ENCODE measurements around the gene MFSD1. TPM values are rescaled to one million over a fixed set of nuclear protein-coding genes. Genes with fewer than 3 reads are reported as not detected.

MFSD1 gene
- total RNA-seq, 1 experiment from 2014 or later = 45.3 TPM

DNA sequence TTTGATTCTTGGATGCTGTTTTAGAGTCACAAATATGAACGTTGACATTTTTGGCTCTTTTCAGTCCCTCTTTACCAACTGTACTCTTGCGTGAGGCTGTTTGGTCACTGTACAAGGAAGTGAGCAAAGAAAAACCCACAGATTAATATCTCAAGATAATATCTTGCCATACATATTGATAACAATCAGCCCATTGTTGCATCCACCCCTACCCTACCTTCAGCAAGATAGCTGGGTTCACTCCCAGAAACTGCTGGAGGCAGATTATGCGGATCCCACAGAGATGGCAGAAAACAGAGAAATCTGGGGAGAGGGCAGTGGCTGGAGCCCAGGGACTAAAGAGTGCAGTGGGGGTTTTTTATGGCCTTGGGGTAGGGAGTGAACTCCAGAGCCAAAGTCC is 29.9 kb upstream of the MFSD1 start:
- ChIA-PET CTCF (no interaction called here), POLR2A (ENCODE audit: unreplicated experiment) (interaction anchor here (0.7 kb wide), 1 partner anchor 1837 kb away, joined by 3 read pairs; no protein-coding TSS in a partner anchor)
- Histone ChIP-seq H3K36me3 (ENCODE audit: low read depth, low read length) (no peaks in the 10 kb centered on the region), H4K20me1 (ENCODE audit: low read length) (no peaks in the 10 kb centered on the region), H3K27ac (ENCODE audit: low read length) (peak overlapping the region; percentile 100), H3K4me1 (ENCODE audit: insufficient read depth, low read length) (peaks cover 75% of the 10 kb centered on the region), H3K79me2 (ENCODE audit: low read length) (no peaks in the 10 kb centered on the region), H3K9ac (ENCODE audit: low read length) (peak overlapping the region; percentile 96), H2AFZ (ENCODE audit: low read length) (no peak overlapping the region), H3K9me3 (ENCODE audit: low read length) (no peaks in the 10 kb centered on the region), H3K4me3 (ENCODE audit: low read length) (no peak overlapping the region), H3K9me2 (replicated peaks; ENCODE audit: low read length) (no peaks in the 10 kb centered on the region), H3K27me3 (ENCODE audit: low read length) (no peaks in the 10 kb centered on the region), H3K4me2 (ENCODE audit: low read length) (peak overlapping the region; percentile 32; the same call in 1 of the 2 replicates), H3F3A (ENCODE audit: low read length, unreplicated experiment) (peaks cover 7% of the 10 kb centered on the region)
- DNase-seq = peak; percentile 92
- peak; percentile 64 for ATAC-seq
- intact Hi-C loops (cut with micrococcal nuclease) = no loop called here
- TF ChIP-seq EZH2 (IDR thresholded peaks at IDR 0.05; ENCODE audit: low read length, unreplicated experiment) (no peak), CTCF (conservative IDR thresholded peaks at IDR 0.05; ENCODE audit: low read depth, low read length) (no peak), EZH2phosphoT487 (IDR thresholded peaks at IDR 0.05; ENCODE audit: borderline replicate concordance, low read length) (no peak)
- no TSS peak for BruUV-seq (replicated peaks)

GRCh38 chr3:158773166-158773565 is 28.7 kb upstream of the MFSD1 start:
- CTCF ChIA-PET = no interaction called here
- BruUV-seq (replicated peaks) = no TSS peak

More at GRCh38 chr3:158773166-158773565, 28.7 kb upstream of the MFSD1 start:
- no peak for TF ChIP-seq EZH2phosphoT487 (IDR thresholded peaks at IDR 0.05; ENCODE audit: borderline replicate concordance, low read length)
- TF ChIP-seq EZH2 (IDR thresholded peaks at IDR 0.05; ENCODE audit: low read length, unreplicated experiment) = no peak
- TF ChIP-seq CTCF (conservative IDR thresholded peaks at IDR 0.05; ENCODE audit: low read depth, low read length) = no peak
- no peaks in the 10 kb centered on the region for H3K79me2 ChIP-seq (ENCODE audit: low read length)
- no peaks in the 10 kb centered on the region for H3K9me3 ChIP-seq (ENCODE audit: low read length)
- H3K9me2 ChIP-seq (replicated peaks; ENCODE audit: low read length) = no peaks in the 10 kb centered on the region
- DNase-seq (no peak), ATAC-seq (no peak)
- no peak overlapping the region for H3K4me2 ChIP-seq (ENCODE audit: low read length)
- H3K27me3 ChIP-seq (ENCODE audit: low read length) = no peaks in the 10 kb centered on the region
- H3K27ac ChIP-seq (ENCODE audit: low read length) = peak overlapping the region; percentile 100
- H3K9ac ChIP-seq (ENCODE audit: low read length) = peak overlapping the region; percentile 96
- H3K4me1 ChIP-seq (ENCODE audit: insufficient read depth, low read length) = peaks cover 66% of the 10 kb centered on the region
- intact Hi-C loops (cut with micrococcal nuclease) = no loop called here
- no peak overlapping the region for H3K4me3 ChIP-seq (ENCODE audit: low read length)
- H3F3A ChIP-seq (ENCODE audit: low read length, unreplicated experiment) = peaks cover 7% of the 10 kb centered on the region
- H2AFZ ChIP-seq (ENCODE audit: low read length) = no peak overlapping the region
- no peaks in the 10 kb centered on the region for H3K36me3 ChIP-seq (ENCODE audit: low read depth, low read length)
- no peaks in the 10 kb centered on the region for H4K20me1 ChIP-seq (ENCODE audit: low read length)
- POLR2A ChIA-PET (ENCODE audit: unreplicated experiment) = no interaction called here
